Esophagus squamous epithelium (tissue), 5 donors: ENCODE data around the gene TICRR. TPM values are rescaled to one million over a fixed set of nuclear protein-coding genes. Genes with fewer than 3 reads are reported as not detected.

Experiments
- DNase-seq: peaks from one replicate; lab custom pipeline; 2025; lab: John Stamatoyannopoulos, UW
- H3K27ac ChIP-seq, 4 donors: fragments of 200-600 bp; sonication (generic); one replicate each; pipeline ENCODE4 v1.5.1; 2016 to 2019; ENCODE audit warnings: mild to moderate bottlenecking in 1 of 4
- H3K27me3 ChIP-seq, 4 donors: fragments of 200-600 bp; sonication (generic); 1 replicate in 3 of 4; 2 replicates in 1 of 4; pipeline versions ENCODE4 v1.5.1 to v1.6.0; 2017 to 2021; ENCODE audit warnings: antibody characterized with exemption in 1 of 4
- H3K36me3 ChIP-seq, 3 donors: fragments of 200-600 bp; sonication (generic); one replicate each; pipeline ENCODE4 v1.5.1; 2016 to 2019
- H3K4me1 ChIP-seq, 3 donors: fragments of 200-600 bp; sonication (generic); one replicate each; pipeline ENCODE4 v1.5.1; 2017 to 2019
- H3K4me3 ChIP-seq, 4 donors: fragments of 200-600 bp; sonication (generic); 1 replicate in 3 of 4; 2 replicates in 1 of 4; pipeline ENCODE4 v1.5.1; 2016 to 2019; ENCODE audit warnings: mild to moderate bottlenecking in 2 of 4, moderate library complexity in 1 of 4
- H3K9me3 ChIP-seq, 3 donors: fragments of 200-600 bp; sonication (generic); one replicate each; pipeline ENCODE4 v1.5.1; 2016 to 2019
- CTCF ChIP-seq, 6 experiments: fragments of 450-650 bp in 4 of 6; fragments of 200-600 bp in 2 of 6; sonication (generic) in 2 of 6; IDR thresholded peaks; one replicate each; pipeline ENCODE4 v1.5.1; 2016 to 2019; ENCODE audit warnings: antibody characterized with exemption in 6 of 6, mild to moderate bottlenecking in 4 of 6, moderate library complexity in 4 of 6
- POLR2A ChIP-seq, 4 donors: fragments of 450-650 bp; IDR thresholded peaks; one replicate each; pipeline ENCODE4 v1.6.1; 2017; ENCODE audit warnings: antibody characterized with exemption in 4 of 4, mild to moderate bottlenecking in 4 of 4, moderate library complexity in 3 of 4
- WGBS, 2 donors: methylation state at CpG; one replicate each; pipeline ENCODE4 v1.1.5; 2018; 5-methylcytosine and 5-hydroxymethylcytosine counted together
- intact Hi-C: fragments of 100-400 bp; cut with DNase I; formaldehyde crosslinking; loops from one replicate; pipeline ENCODE4 v1.15.0; 2022
- total RNA-seq, 4 donors: library from RNA; depleted of rRNA; stranded (reverse); fragments of >200 nt; gene quantifications; one replicate each; pipeline ENCODE4 v1.1.0, GENCODE V29; 2016
- donor health status: DM: yes; HTN: yes; CAD: no.

The TICRR gene
- total RNA-seq, 4 donors from 2014 or later, result 8.4 to 33.7 (median 10.1) TPM

- Histone ChIP-seq H3K27me3 (peaks cover 0 to 10% (median 0%) of the 10 kb centered on the region in 4 donors), H3K36me3 (no peaks in the 10 kb centered on the region), H3K27ac (no peak overlapping the region), H3K4me1 (peaks cover 0 to 51% (median 0%) of the 10 kb centered on the region in 3 donors), H3K4me3 (no peak overlapping the region), H3K9me3 (no peaks in the 10 kb centered on the region)
- 43 to 61% methylated on average over 2 to 3 of the region's 7 CpGs for WGBS, 2 donors
- TF ChIP-seq CTCF (IDR thresholded peaks at IDR 0.05), result no peak
- TF ChIP-seq POLR2A (IDR thresholded peaks at IDR 0.05), result no peak
- no peak for DNase-seq
- intact Hi-C loops, result no loop called here
Observed at GRCh38 chr15:89554247-89554646, 21.0 kb upstream of the TICRR start.

- 66% methylated on average over 4 of the region's 5 CpGs; no CpG with 5 or more reads in 1 of the 2 donors for WGBS, 2 donors
- intact Hi-C loops, result no loop called here
- DNase-seq, result no peak
- peak overlapping the region in 2 of 4 donors; percentile 59 to 68 for H3K27ac ChIP-seq
- peaks cover 0 to 26% (median 0%) of the 10 kb centered on the region in 4 donors for H3K27me3 ChIP-seq
- H3K36me3 ChIP-seq, result no peaks in the 10 kb centered on the region
- H3K9me3 ChIP-seq, result no peaks in the 10 kb centered on the region
- H3K4me1 ChIP-seq, result peaks cover 0 to 39% (median 0%) of the 10 kb centered on the region in 3 donors
- no peak overlapping the region for H3K4me3 ChIP-seq
- no peak for TF ChIP-seq CTCF (IDR thresholded peaks at IDR 0.05)
- no peak for TF ChIP-seq POLR2A (IDR thresholded peaks at IDR 0.05)
Observed at GRCh38 chr15:89555768-89556167, 19.5 kb upstream of the TICRR start.

- H3K4me1 ChIP-seq, result peaks cover 0 to 30% (median 0%) of the 10 kb centered on the region in 3 donors
- intact Hi-C loops, result no loop called here
- WGBS, 2 donors, result 40 to 41% methylated on average over 8 to 9 of the region's 9 CpGs
- H3K27ac ChIP-seq, result peak overlapping the region in 3 of 4 donors; percentile 46 to 68 (median 59)
- H3K4me3 ChIP-seq, result no peak overlapping the region
- no peak for DNase-seq
- no peaks in the 10 kb centered on the region for H3K36me3 ChIP-seq
- TF ChIP-seq CTCF (IDR thresholded peaks at IDR 0.05), result peak; percentile 53 to 81 (median 75)
- no peak for TF ChIP-seq POLR2A (IDR thresholded peaks at IDR 0.05)
- peaks cover 0 to 30% (median 0%) of the 10 kb centered on the region in 4 donors for H3K27me3 ChIP-seq
- H3K9me3 ChIP-seq, result no peaks in the 10 kb centered on the region
Observed at GRCh38 chr15:89556413-89557262, 18.6 kb upstream of the TICRR start.

GRCh38 chr15:89559769-89560264 lies 15.5 kb upstream of the TICRR start:
- Histone ChIP-seq H3K27me3 (peaks cover 0 to 35% (median 0%) of the 10 kb centered on the region in 4 donors), H3K4me1 (peaks cover 0 to 15% (median 0%) of the 10 kb centered on the region in 3 donors), H3K9me3 (no peaks in the 10 kb centered on the region), H3K4me3 (no peak overlapping the region), H3K36me3 (no peaks in the 10 kb centered on the region), H3K27ac (no peak overlapping the region)
- 34 to 60% methylated on average over 4 of the region's 5 CpGs for WGBS, 2 donors
- DNase-seq, result no peak
- intact Hi-C loops, result no loop called here
- TF ChIP-seq CTCF (IDR thresholded peaks at IDR 0.05) (no peak), POLR2A (IDR thresholded peaks at IDR 0.05) (no peak)

- no peaks in the 10 kb centered on the region for H3K9me3 ChIP-seq
- intact Hi-C loops, result no loop called here
- TF ChIP-seq CTCF (IDR thresholded peaks at IDR 0.05) (no peak), POLR2A (IDR thresholded peaks at IDR 0.05) (no peak)
- peaks cover 0 to 22% (median 0%) of the 10 kb centered on the region in 4 donors for H3K27me3 ChIP-seq
- DNase-seq, result no peak
- no peak overlapping the region for H3K27ac ChIP-seq
- H3K4me1 ChIP-seq, result no peaks in the 10 kb centered on the region
- H3K36me3 ChIP-seq, result no peaks in the 10 kb centered on the region
- WGBS, 2 donors, result 62 to 67% methylated on average over 7 of the region's 7 CpGs
- no peak overlapping the region for H3K4me3 ChIP-seq
Observed at GRCh38 chr15:89566181-89566580, 9.1 kb upstream of the TICRR start.
